ENCODE data around the gene APOA1.

DNA sequence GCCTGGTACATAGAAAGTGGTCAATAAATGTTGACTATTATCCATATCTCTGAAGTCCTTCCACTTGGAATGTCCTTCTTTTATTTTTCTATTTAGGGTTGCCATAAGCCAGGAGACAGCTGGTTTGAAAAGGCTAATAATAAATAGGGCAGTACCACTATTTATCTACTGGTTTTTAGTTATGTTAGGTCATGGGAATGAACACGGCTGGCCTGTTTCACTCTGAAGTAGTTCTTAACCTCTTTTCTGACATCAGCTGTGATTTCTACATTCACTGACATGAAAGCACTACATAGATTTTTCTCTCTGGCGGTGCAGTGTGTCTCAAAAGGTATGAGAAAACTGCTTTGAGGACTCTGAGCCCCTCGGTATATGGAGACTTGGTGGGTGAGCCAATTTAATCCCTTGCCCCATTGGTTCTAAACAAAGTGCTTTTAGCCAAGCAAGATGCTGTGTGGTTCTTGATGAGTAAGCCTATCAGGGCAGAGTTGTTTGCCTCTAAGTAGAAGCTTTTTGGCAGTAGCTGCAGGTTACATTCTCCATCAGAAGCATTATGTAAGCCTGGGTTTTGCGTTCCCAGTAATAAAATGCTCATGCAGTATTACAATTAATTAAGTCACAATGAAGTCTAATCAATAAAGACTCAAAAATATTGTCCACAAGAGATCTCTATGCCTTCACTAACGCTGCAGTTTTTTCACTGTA, 48.7 kb upstream of the APOA1 start:
- no peak for TF ChIP-seq GATA2 (IDR thresholded peaks at IDR 0.05; ENCODE audit: low read depth, low read length)
- TF ChIP-seq GATA3 (IDR thresholded peaks at IDR 0.05; ENCODE audit: low read depth, low read length) = no peak
